LNCAP (cell line): ENCODE data around the gene KDM3B.

Experiments used
- TF ChIP-seq, protein P1 (sequence below): fragments of 450-650 bp; IDR thresholded peaks from 2 replicates; pipeline ENCODE4 v1.5.1; 2017; ENCODE audit warnings: mild to moderate bottlenecking

KDM3B gene

DNA sequence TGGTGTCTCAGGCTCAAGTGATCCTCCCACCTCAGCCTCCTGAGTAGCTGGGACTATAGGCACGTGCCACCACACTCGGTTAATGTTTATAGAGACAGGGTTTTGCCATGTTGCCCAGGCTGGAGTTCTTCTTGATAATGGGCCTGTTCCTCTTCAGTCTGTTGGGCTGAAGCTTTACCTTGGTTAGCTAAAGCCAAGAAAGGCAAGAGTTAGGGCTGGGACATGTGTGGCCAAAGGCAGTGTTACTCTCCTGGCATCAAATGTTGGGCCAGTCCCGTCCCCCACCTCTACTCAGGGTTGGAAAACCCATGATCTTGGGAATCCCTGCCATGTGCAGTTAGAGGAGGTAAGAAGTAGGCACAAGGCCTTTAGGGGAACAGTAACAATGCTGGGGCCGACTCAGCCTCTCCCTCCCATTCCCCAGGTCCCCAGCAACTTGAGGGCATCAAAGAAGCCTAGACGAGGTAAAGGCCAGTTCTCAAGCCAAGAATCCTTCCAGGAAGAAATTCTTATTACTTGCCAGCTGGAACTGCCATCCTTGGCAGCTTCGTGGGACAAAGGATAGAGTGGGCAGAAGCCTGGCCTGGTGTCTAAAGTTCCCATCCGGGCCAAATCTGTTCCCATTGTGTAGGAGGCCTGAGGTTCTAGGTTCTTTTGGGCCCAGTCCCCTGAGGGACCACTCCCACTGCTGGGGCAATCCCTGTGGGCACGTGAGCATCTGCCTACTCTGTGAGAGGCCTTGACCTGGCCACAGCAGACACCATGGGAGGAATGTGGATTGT, 117.2 kb downstream of the KDM3B start:
- TF ChIP-seq, protein P1, sequence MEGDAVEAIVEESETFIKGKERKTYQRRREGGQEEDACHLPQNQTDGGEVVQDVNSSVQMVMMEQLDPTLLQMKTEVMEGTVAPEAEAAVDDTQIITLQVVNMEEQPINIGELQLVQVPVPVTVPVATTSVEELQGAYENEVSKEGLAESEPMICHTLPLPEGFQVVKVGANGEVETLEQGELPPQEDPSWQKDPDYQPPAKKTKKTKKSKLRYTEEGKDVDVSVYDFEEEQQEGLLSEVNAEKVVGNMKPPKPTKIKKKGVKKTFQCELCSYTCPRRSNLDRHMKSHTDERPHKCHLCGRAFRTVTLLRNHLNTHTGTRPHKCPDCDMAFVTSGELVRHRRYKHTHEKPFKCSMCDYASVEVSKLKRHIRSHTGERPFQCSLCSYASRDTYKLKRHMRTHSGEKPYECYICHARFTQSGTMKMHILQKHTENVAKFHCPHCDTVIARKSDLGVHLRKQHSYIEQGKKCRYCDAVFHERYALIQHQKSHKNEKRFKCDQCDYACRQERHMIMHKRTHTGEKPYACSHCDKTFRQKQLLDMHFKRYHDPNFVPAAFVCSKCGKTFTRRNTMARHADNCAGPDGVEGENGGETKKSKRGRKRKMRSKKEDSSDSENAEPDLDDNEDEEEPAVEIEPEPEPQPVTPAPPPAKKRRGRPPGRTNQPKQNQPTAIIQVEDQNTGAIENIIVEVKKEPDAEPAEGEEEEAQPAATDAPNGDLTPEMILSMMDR: no peak

DNA sequence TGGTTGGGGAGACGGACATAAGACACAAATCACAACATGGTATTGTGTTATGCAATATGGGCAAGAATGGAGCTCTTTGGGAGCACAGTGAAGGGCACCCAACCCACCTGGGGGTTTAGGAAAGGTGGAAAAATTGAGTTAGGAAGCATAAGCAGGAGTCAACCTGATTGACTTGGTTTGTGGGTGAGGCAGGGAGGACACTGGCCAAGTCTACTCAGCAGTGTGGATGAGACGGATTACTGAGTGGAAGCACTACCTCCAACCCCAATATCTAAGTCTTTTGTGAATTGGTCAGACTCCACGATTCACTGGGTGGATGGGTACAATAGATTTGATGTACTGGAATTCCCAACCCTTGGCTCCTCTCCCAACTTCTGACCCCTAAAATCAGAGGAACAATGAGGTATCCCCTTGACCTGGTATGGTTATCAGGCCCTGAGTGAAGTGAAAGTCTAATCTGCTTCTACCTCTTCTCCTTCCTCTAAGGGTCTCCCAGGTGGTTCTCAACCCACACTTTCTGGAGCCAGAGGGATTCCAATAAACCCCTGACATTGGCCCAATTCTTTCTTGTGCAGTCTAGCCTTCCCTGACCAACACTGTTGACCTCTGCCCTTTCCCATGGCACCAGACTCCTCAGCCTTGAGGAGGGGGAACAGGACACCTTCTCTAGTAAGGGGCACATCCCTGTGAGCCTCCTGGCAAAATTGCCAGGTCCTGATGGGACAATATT, 118.0 kb downstream of the KDM3B start:
- TF ChIP-seq, protein P1: no peak

DNA sequence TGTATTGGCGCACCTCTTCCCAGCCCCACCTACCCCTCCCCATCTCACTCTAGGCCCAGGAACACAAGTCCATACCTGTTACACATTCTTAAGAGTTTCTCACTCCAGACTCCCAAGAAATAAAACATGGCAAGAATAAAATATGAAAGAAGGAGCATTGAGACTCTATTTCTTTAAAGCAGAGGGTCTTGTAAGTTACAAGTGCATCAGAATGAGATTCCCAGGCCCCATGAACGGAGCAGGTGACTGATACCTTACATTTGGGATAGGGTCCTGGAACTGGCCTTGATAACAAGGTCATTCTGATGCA, 118.5 kb downstream of the KDM3B start:
- TF ChIP-seq, protein P1: no peak

DNA sequence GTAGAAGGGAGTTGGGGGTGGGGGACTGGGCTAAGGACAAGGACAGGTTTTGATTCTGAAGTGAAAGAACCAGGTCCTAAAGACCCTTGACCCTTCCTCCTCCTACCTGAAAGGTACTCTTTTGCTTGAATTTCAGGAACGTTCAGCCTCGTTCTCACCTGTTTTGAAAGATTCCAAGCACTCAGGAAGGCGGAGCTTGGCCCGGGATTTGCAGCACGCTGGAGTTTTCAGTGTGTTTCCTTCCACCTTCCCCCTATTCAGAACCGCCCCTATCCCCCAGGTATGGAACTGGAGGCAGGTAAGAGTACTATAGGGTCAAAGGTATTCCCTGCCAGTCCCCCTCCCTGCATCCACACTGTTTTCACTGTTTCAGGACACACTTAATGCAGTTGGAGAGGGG, 119.9 kb downstream of the KDM3B start:
- TF ChIP-seq, protein P1: no peak

DNA sequence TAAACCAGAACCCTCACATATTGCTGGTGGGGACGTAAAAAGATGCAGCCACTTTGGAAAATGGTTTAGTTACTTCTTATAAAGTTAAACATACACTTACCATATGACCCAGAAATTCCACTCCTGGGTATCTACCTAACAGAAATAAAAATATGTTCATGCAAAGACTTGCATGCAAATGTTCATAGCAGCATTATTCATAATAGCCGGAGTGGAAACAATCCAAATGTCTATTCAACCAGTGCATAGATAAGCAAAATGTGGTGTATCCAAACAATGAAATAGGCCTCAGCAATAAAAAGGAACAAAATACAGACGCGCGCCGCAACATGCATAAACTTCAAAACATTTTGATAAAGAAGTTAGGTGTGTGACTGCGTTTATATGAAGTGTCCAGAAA, 124.4 kb downstream of the KDM3B start:
- TF ChIP-seq, protein P1: no peak

DNA sequence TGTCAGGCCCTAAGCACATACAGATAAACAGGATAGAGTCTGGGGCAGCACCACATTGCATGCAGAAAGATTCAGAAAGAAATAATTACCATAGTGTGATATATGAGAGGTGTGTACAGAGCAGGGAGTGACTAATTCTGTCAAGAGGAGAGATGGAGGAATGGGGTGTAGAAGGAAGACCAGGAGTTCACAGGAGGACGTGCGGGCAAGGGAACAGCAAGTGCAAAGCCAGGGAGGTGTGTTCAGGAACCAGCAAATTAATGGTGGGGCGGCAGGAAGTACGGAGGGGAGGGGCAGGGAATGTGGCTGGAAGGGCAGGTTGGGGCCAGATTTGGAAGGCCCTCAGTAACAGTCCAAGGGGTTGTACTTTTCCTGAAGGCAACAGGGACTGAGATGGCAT, 130.2 kb downstream of the KDM3B start:
- TF ChIP-seq, protein P1: no peak
